Measurements from ENCODE around the gene SIK3.
"Not testable (repeated sequence)": the region's sequence is repeated elsewhere in the genome, so short reads cannot be mapped to it uniquely, and the experiment has no call there.

SIK3 gene

GRCh38 chr11:116801662-116802061 is 296.6 kb downstream of the SIK3 start:
- not testable (repeated sequence) for H3K4me1 ChIP-seq (ENCODE audit: control insufficient read depth, insufficient read depth, low read length); H3K4me3 ChIP-seq (ENCODE audit: low read depth, low read length); H3K9me3 ChIP-seq (ENCODE audit: control insufficient read depth, insufficient read depth, low read length); H3K27ac ChIP-seq (ENCODE audit: low read depth, low read length); H3K36me3 ChIP-seq (ENCODE audit: control insufficient read depth, insufficient read depth, low read length); H3K9ac ChIP-seq (ENCODE audit: low read depth, low read length); H3K27me3 ChIP-seq (ENCODE audit: control insufficient read depth, insufficient read depth, low read length)

- no peaks in the 10 kb centered on the region for H3K9me3 ChIP-seq (ENCODE audit: control insufficient read depth, insufficient read depth, low read length)
- H3K27me3 ChIP-seq (ENCODE audit: control insufficient read depth, insufficient read depth, low read length): no peaks in the 10 kb centered on the region
- no peak overlapping the region for H3K27ac ChIP-seq (ENCODE audit: low read depth, low read length)
- H3K4me1 ChIP-seq (ENCODE audit: control insufficient read depth, insufficient read depth, low read length): no peaks in the 10 kb centered on the region
- H3K4me3 ChIP-seq (ENCODE audit: low read depth, low read length): no peak overlapping the region
- no peak overlapping the region for H3K9ac ChIP-seq (ENCODE audit: low read depth, low read length)
- H3K36me3 ChIP-seq (ENCODE audit: control insufficient read depth, insufficient read depth, low read length): no peaks in the 10 kb centered on the region
Observed at GRCh38 chr11:116800610-116801009, 297.6 kb downstream of the SIK3 start.

- Histone ChIP-seq H3K4me3 (ENCODE audit: low read depth, low read length) (no peak overlapping the region), H3K27me3 (ENCODE audit: control insufficient read depth, insufficient read depth, low read length) (no peaks in the 10 kb centered on the region), H3K4me1 (ENCODE audit: control insufficient read depth, insufficient read depth, low read length) (no peaks in the 10 kb centered on the region), H3K9ac (ENCODE audit: low read depth, low read length) (no peak overlapping the region), H3K36me3 (ENCODE audit: control insufficient read depth, insufficient read depth, low read length) (no peaks in the 10 kb centered on the region), H3K27ac (ENCODE audit: low read depth, low read length) (no peak overlapping the region), H3K9me3 (ENCODE audit: control insufficient read depth, insufficient read depth, low read length) (no peaks in the 10 kb centered on the region)
Observed at GRCh38 chr11:116798368-116798767, 299.9 kb downstream of the SIK3 start.

GRCh38 chr11:116797816-116798215 is 300.4 kb downstream of the SIK3 start:
- Histone ChIP-seq H3K27me3 (ENCODE audit: control insufficient read depth, insufficient read depth, low read length) (no peaks in the 10 kb centered on the region), H3K4me3 (ENCODE audit: low read depth, low read length) (no peak overlapping the region), H3K27ac (ENCODE audit: low read depth, low read length) (no peak overlapping the region), H3K4me1 (ENCODE audit: control insufficient read depth, insufficient read depth, low read length) (no peaks in the 10 kb centered on the region), H3K9me3 (ENCODE audit: control insufficient read depth, insufficient read depth, low read length) (no peaks in the 10 kb centered on the region), H3K36me3 (ENCODE audit: control insufficient read depth, insufficient read depth, low read length) (no peaks in the 10 kb centered on the region), H3K9ac (ENCODE audit: low read depth, low read length) (no peak overlapping the region)

GRCh38 chr11:116796548-116796947 is 301.7 kb downstream of the SIK3 start:
- H3K27ac ChIP-seq (ENCODE audit: low read depth, low read length): no peak overlapping the region

GRCh38 chr11:116794851-116795250 is 303.4 kb downstream of the SIK3 start:
- Histone ChIP-seq H3K9ac (ENCODE audit: low read depth, low read length) (no peak overlapping the region), H3K9me3 (ENCODE audit: control insufficient read depth, insufficient read depth, low read length) (no peaks in the 10 kb centered on the region), H3K4me3 (ENCODE audit: low read depth, low read length) (no peak overlapping the region), H3K4me1 (ENCODE audit: control insufficient read depth, insufficient read depth, low read length) (peaks cover 2% of the 10 kb centered on the region; the same call in 1 of the 2 replicates), H3K36me3 (ENCODE audit: control insufficient read depth, insufficient read depth, low read length) (no peaks in the 10 kb centered on the region), H3K27me3 (ENCODE audit: control insufficient read depth, insufficient read depth, low read length) (peaks cover 10% of the 10 kb centered on the region), H3K27ac (ENCODE audit: low read depth, low read length) (no peak overlapping the region)

More at GRCh38 chr11:116796548-116796947, 301.7 kb downstream of the SIK3 start:
- H3K9me3 ChIP-seq (ENCODE audit: control insufficient read depth, insufficient read depth, low read length): no peaks in the 10 kb centered on the region
- no peaks in the 10 kb centered on the region; the same call in 1 of the 2 replicates for H3K4me1 ChIP-seq (ENCODE audit: control insufficient read depth, insufficient read depth, low read length)
- no peaks in the 10 kb centered on the region for H3K27me3 ChIP-seq (ENCODE audit: control insufficient read depth, insufficient read depth, low read length)
- no peak overlapping the region for H3K4me3 ChIP-seq (ENCODE audit: low read depth, low read length)
- no peaks in the 10 kb centered on the region for H3K36me3 ChIP-seq (ENCODE audit: control insufficient read depth, insufficient read depth, low read length)
- H3K9ac ChIP-seq (ENCODE audit: low read depth, low read length): no peak overlapping the region

- H3K4me3 ChIP-seq (ENCODE audit: low read depth, low read length): no peak overlapping the region
- H3K9me3 ChIP-seq (ENCODE audit: control insufficient read depth, insufficient read depth, low read length): no peaks in the 10 kb centered on the region
- H3K27ac ChIP-seq (ENCODE audit: low read depth, low read length): no peak overlapping the region
- no peak overlapping the region for H3K9ac ChIP-seq (ENCODE audit: low read depth, low read length)
- peaks cover 16% of the 10 kb centered on the region for H3K27me3 ChIP-seq (ENCODE audit: control insufficient read depth, insufficient read depth, low read length)
- no peaks in the 10 kb centered on the region for H3K36me3 ChIP-seq (ENCODE audit: control insufficient read depth, insufficient read depth, low read length)
- peaks cover 2% of the 10 kb centered on the region; the same call in 1 of the 2 replicates for H3K4me1 ChIP-seq (ENCODE audit: control insufficient read depth, insufficient read depth, low read length)
Observed at GRCh38 chr11:116793772-116794097, 304.5 kb downstream of the SIK3 start.
